KG1 (cell line): ENCODE measurements around the gene CAV2.

Experiments
- DNase-seq: peaks from one replicate; lab custom pipeline; 2025; lab: John Stamatoyannopoulos, UW

CAV2 gene

GRCh38 chr7:116547347-116547746 lies 47.8 kb downstream of the CAV2 start:
- no peak for DNase-seq

GRCh38 chr7:116548506-116548905 lies 49.0 kb downstream of the CAV2 start:
- DNase-seq = no peak

GRCh38 chr7:116549370-116549769 lies 49.8 kb downstream of the CAV2 start:
- DNase-seq = no peak

GRCh38 chr7:116551692-116552091 lies 52.2 kb downstream of the CAV2 start:
- DNase-seq = no peak

GRCh38 chr7:116552602-116553001 lies 53.1 kb downstream of the CAV2 start:
- no peak for DNase-seq

- DNase-seq = no peak
Observed at GRCh38 chr7:116553168-116553964, 53.8 kb downstream of the CAV2 start.

- no peak for DNase-seq
Observed at GRCh38 chr7:116554436-116554835, 54.9 kb downstream of the CAV2 start.

GRCh38 chr7:116554911-116555310 lies 55.4 kb downstream of the CAV2 start:
- no peak for DNase-seq

GRCh38 chr7:116557066-116557585 lies 57.6 kb downstream of the CAV2 start:
- no peak for DNase-seq

GRCh38 chr7:116557901-116558300 lies 58.4 kb downstream of the CAV2 start:
- no peak for DNase-seq
